Activated gamma-delta T cell treated with anti-CD3 and anti-CD28 coated beads, Interleukin-2, amount 50 U/mL, for 16 hours (primary cell): ENCODE results near the gene DCANP1.

Experiments
- DNase-seq: peaks from one replicate; pipeline ENCODE4 v3.0.0-alpha.2; 2020; ENCODE audit warnings: low read depth

The DCANP1 gene

DNA sequence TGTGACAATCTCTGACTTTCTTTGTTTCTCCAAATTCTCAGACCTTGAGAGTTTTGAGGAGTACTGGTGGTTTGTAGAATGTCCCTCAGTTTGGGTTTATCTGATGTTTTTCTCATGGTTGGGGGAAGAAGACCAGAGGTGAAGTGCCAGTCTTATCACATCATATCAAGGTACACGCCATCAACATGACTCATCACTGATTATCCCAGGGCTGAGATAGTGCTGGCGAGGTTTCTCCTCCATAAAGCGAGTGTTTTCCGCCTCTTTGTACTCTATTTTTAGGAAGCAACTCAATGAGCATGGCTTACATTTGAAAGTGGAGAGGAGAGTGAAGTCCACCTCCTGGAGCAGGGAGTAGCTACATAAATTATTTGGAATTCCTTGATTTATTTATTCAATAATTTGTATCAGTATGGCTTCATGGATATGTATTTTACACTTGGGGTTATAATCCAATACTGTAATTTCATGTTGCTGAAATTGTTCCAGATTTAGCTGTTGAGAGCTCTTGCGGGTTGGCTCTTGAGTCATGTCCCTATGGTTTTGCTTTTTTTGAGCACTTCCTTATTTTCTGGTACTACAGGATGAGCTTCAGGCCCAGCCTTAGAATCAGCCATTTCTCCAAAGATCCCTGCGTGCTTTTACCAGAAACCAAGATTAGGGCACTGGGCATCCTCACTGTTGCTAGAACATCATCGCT, 23.9 kb downstream of the DCANP1 start:
- no peak for DNase-seq

DNA sequence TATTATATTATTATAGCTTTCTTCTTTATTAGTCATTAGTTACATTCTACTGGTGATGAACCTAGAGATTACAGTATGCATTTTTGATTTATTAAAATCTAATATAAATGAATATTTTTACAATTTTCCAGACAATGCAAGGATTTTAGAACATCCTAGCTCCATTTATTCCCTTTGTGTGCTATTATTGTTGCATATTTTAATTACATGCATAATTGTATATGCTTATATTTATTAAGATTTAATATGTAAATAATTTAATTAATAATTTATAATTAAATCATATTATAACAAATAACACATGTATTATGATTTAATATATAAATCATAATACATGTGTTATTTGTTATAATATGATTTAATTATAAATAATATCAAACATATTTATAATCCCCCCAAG, 24.7 kb downstream of the DCANP1 start:
- no peak for DNase-seq

DNA sequence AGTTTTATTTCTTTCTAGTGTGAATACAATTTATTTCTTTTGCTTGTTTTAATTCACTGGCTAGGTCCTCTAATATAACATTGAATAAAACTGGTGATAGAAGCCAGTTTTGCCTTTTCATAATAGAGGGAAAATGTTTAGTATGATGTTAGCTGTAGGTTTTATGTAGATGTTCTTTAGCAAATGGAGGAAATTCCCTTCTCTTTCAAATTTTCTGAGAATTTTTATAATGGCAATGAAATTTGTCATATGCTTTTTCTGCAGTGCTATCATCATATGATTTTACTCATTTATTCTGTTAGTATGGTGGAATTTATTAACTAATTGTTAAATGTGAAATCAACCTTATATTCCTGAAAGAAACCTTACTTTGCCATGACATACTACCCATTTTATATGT, 30.1 kb downstream of the DCANP1 start:
- no peak for DNase-seq

DNA sequence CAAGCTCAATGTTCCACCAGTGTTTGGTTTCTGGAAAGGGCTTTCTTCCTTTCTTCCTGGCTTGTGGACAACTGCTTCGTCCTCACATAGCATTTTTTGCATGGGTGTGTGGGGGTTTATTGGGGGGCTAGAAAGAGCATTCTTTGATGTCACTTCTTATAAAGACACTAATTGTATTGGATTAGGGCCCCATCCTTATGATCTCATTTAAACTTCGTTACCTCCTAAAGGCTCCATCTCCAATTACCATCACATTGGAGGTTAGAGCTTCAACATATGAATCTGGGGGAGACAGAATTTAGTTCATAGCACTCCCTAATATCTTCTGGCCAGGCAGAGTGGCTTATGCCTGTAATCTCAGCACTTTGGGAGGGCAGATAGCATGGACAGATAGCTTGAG, 42.1 kb downstream of the DCANP1 start:
- DNase-seq = no peak

- DNase-seq = no peak
These were observed 45.1 kb downstream of the DCANP1 start for GRCh38 chr5:135402031-135402430.

DNA sequence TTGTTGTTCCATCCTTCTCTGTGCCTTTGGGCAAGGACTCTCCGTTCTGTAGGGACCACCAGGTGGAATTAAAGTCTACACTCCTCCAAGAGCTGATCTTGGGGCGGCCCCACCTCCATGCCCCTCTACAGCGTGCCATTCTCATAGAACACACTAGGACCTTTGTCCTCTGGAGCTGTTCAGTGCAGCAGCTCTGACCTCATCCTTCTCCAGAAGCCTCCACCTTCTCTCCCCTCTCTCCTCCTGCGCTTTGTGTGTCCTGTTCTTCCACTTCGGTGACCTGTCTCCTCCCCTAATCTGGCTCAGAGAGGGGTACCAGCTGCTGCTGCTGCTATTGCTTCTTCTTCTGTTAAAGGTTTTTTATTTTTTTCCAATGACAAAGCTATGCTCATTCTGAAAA, 46.3 kb downstream of the DCANP1 start:
- DNase-seq = no peak

DNA sequence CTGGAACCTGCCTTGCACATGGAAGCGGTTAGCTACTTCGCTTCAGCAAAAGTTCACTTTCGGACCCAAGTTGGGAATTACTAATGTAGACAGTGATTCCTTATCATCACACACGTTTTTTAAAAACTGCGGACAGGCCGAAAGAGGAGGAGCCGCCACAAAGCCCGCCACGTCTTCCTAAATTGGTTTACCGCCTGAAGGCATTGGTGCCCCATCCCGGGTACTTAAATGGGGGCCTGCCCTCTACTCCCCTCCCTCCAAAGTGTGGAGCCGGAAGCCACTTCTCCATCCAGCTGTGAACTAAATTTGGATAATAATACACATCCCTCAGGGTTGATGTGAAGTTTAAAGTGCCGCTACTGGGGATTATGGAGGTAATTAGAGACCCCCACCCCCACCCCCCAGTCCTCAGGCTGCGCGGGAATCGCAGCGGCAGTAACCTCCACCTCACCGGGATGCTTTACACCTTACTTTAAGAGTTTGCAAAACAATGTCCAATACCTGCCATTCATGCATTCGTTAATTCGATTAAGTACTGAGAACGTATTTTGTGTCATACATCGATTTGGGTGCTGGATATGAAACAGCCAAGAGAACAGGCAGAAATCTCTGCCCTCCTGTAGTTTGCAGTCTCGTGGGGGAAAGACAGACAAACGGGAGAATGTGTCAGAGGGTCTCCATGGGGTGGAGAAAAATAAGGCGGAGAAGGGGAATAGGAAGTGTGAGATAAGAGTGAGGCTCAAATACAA, 47.2 kb downstream of the DCANP1 start:
- DNase-seq = no peak

DNA sequence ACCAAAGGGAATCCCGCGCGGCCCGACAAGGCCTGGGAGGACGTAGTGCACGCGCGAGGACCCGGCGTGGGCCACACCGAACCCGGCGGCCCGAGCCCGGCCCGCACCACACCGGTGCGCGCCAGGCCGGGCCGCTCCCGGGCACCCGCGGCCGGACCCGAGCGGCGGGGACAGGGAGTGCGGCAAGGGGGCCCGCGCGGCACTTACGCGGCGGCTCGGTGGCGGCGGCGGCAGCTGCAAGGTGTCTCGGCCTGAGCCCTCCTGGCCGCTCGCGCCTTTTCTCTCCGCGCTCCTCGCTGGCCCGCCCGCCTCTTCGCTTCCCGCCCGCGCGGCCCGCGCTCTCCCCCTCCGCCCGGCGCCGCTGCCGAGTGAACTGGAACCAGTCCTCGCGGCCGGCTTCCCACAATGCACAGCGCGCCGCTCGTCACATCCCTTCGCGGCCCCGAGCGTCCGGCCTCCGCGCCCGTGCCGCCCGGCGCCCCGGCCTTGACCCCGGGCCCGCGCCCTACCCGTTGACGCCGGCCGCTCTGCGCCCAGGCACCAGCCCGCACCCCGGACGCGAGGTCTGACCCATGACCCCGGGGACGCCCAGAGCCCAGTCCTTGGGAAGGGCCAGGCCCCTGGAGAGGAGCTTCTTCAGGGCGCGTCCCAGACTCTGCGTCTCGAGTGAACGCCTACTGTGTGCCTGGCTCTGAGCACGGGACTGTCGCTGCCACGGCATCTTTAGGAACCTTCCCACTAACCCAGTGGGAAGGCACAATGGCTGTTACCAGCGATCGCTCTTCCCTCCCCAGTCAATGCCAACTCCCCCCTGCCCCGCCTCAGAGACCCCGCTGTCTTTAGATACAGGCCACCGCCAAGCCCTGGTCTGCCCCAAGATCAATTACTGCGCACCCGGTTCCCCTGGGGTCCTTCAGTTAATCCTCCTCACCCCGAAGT, 48.0 kb downstream of the DCANP1 start, which contains the start of gene MACROH2A1:
Gene MACROH2A1, minus strand, starts transcription at position 377 of the 939 bp plus-strand sequence. CDS start 10,138 bp downstream, outside the sequence.
- peak; percentile 65 for DNase-seq

DNA sequence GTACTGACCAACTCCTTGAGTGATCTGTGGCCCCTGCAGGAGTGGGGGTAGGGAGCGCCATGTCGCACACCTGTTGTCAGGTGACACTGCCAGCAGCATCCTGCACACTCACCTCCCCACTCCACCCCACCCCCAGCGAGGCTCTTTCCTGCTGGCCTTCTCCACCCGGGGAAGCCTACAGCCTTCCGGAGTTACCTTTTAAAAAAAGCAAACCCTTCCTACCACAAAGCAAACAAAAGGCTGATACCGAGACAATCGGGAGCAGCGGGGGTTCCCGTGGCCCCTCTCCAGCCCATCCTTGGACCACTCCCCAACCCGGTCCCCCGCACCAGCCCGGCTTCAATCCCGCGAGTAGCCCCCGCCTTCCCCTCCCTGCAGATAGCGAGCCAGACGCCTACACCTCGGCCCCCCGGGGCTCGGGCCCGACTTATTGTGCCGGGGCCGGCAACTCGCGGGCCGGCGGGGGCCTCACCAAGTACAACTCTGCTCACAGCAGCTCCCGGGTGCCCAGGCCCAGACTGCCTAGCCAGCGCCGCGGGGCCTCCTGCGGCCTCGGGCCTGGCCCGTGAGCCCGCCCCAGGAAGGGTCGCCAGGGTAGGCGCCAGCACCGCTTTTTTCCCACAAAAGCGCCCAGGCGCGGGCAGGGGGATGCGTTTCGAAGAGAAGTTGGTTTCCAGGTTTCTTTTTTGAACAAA, 48.8 kb downstream of the DCANP1 start:
- no peak for DNase-seq

GRCh38 chr5:135397084-135397483, 50.1 kb downstream of the DCANP1 start:
- no peak for DNase-seq

DNA sequence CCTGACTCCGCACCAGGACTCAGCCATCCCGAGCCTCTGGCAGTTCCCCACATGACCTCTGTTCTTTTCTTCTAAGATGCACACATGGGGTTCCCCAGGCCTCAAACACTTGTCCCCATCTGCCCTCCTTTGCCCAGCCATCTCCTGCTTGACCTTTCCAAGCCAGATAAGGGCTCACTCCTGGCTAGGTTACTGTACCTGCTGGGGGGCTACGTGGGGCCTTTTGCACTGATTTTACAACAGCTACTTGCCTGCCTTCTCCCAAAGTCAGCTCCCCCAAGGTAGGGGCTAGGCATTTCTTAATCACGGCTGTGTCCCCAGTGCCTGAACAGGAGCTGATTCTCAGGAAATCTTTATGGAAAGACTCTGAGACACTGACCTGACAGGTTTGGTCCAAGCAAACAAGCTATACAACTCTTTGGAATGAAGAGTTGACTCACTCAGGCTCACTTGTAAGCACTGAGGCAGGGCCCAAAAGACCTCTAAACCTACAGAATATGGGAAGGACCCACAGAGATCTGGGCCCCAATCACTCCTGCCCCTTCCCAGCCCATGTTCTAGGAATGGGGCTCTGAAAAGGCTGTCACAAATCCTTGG, 50.6 kb downstream of the DCANP1 start:
- DNase-seq = no peak

DNA sequence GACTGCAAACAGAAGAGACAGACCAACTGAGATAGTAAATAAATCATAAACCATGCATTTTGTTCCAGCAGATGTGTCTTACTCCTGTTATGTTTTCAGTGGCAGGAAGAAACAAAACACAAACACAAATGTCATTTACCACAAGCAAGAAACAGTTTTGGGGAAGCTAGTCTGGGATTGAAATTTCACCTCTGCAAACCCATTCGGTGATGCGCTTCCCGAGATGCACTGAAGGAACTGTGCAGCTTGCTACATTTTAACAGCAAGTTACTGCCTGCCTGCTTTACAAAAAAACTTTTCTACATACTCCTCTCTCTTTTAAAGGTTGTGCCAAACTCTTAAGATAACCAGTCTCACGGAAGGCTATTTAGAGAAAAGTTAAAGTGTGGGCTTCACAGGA, 51.3 kb downstream of the DCANP1 start:
- DNase-seq = no peak

DNA sequence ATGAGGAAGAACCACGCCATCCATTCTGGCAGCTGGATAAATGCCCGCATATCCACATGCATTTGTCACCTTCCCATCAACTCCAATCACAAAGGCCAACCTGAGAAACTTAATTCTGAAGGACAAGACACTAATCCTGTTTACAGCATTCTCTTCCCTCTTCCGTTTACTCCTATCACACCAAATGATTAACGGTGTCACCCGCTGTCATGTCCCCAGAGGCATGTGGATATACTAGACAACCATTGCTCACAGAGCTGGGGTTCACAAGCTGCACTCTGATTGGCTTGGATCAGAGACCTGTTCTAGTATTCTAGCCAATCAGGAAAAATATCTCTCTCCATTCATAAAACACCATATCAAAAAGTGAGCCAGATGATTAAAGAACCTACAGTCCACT, 51.7 kb downstream of the DCANP1 start:
- DNase-seq = no peak
